Smooth muscle cell (in vitro differentiated cells): ENCODE results near the gene PRG2. TPM values are rescaled to one million over a fixed set of nuclear protein-coding genes. Genes with fewer than 3 reads are reported as not detected.

Experiments used
- DNase-seq: peaks from one replicate; lab custom pipeline; 2025; ENCODE audit not compliant: unreplicated experiment; lab: John Stamatoyannopoulos, UW
- H2AFZ ChIP-seq: fragments of 200-600 bp; sonication (generic); 2 replicates; pipeline ENCODE4 v1.6.0; 2016; ENCODE audit warnings: antibody characterized with exemption, low read depth, mild to moderate bottlenecking
- H3F3A ChIP-seq: fragments of 200-600 bp; sonication (generic); 2 replicates; pipeline ENCODE4 v1.6.0; 2017; ENCODE audit warnings: antibody characterized with exemption, low read depth
- H3K27ac ChIP-seq: fragments of 200-600 bp; sonication (generic); 2 replicates; pipeline ENCODE4 v1.5.1; 2016; ENCODE audit warnings: low read depth, mild to moderate bottlenecking
- H3K27me3 ChIP-seq: fragments of 200-600 bp; sonication (generic); 2 replicates; pipeline ENCODE4 v1.6.1; 2016; ENCODE audit warnings: low read depth, mild to moderate bottlenecking
- H3K36me3 ChIP-seq: fragments of 200-600 bp; sonication (generic); 2 replicates; pipeline ENCODE4 v1.5.1; 2016; ENCODE audit warnings: low read depth
- H3K4me1 ChIP-seq: fragments of 200-600 bp; sonication (generic); 2 replicates; pipeline ENCODE4 v1.5.1; 2016; ENCODE audit warnings: low read depth
- H3K4me2 ChIP-seq: fragments of 200-600 bp; sonication (generic); 2 replicates; pipeline ENCODE4 v1.6.0; 2016; ENCODE audit warnings: mild to moderate bottlenecking
- H3K4me3 ChIP-seq: fragments of 200-600 bp; sonication (generic); 2 replicates; pipeline ENCODE4 v1.5.1; 2016; ENCODE audit warnings: mild to moderate bottlenecking
- H3K79me2 ChIP-seq: fragments of 200-600 bp; sonication (generic); 2 replicates; pipeline ENCODE4 v1.6.0; 2016; ENCODE audit warnings: low read depth, mild to moderate bottlenecking
- H3K9ac ChIP-seq: fragments of 200-600 bp; sonication (generic); 2 replicates; pipeline ENCODE4 v1.6.0; 2016; ENCODE audit warnings: low read depth
- H3K9me3 ChIP-seq: fragments of 200-600 bp; sonication (generic); replicated peaks from 2 replicates; pipeline ENCODE4 v1.5.1; 2016; ENCODE audit warnings: low read depth
- H4K20me1 ChIP-seq: fragments of 200-600 bp; sonication (generic); 2 replicates; pipeline ENCODE4 v1.6.0; 2016; ENCODE audit warnings: low read depth
- WGBS: methylation state at CpG from one replicate; pipeline ENCODE4 v1.1.7; 2016; ENCODE audit warnings: low lambda C conversion rate; 5-methylcytosine and 5-hydroxymethylcytosine counted together
- polyA plus RNA-seq: library from polyadenylated mRNA; unstranded; fragments of >200 nt; fragmentation: Nextera tagmentation; extraction: Ambion mirVana; gene quantifications from 2 replicates; pipeline ENCODE4 v1.2.1, GENCODE V29; 2016
- total RNA-seq: library from RNA; depleted of rRNA; stranded (reverse); fragments of >200 nt; gene quantifications from 2 replicates; pipeline ENCODE4 v1.2.3, GENCODE V29; 2014
- TF ChIP-seq, protein P1 (sequence below): fragments of 200-600 bp; sonication (generic); IDR thresholded peaks from 2 replicates; pipeline ENCODE4 v1.5.1; 2017; ENCODE audit warnings: borderline replicate concordance, mild to moderate bottlenecking, antibody characterized with exemption; ENCODE audit not compliant: insufficient read depth, poor library complexity, severe bottlenecking

PRG2 gene
- total and polyA plus RNA-seq, 2 experiments from 2014 or later = not detected

DNA sequence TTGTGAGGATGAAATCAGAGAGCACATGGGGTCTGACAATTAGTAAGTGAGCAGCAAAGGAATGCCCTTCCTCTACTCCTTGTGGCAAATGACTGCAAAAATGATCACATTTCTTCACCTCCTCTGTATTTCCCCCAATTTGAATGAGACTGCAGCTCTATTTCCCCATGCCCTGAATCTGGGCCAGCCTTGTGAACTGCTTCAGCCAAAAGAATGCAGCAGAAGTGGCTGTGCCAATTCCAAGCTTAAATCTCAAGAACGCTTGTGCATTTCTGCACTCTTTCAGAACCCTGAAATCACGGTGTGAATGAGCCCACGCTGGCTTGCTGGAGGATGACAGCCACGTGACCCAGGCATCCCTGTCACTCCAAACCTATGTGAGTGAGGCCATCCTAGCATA, 26.6 kb upstream of the PRG2 start:
- Histone ChIP-seq H3K4me2 (no peak overlapping the region), H3K36me3 (no peaks in the 10 kb centered on the region), H3K9ac (no peak overlapping the region), H3K27ac (no peak overlapping the region), H3K79me2 (no peaks in the 10 kb centered on the region), H3K4me1 (no peaks in the 10 kb centered on the region), H3F3A (no peaks in the 10 kb centered on the region), H2AFZ (no peak overlapping the region), H4K20me1 (no peaks in the 10 kb centered on the region), H3K27me3 (no peaks in the 10 kb centered on the region), H3K9me3 (no peaks in the 10 kb centered on the region), H3K4me3 (no peak overlapping the region)
- DNase-seq = no peak
- TF ChIP-seq, protein P1, sequence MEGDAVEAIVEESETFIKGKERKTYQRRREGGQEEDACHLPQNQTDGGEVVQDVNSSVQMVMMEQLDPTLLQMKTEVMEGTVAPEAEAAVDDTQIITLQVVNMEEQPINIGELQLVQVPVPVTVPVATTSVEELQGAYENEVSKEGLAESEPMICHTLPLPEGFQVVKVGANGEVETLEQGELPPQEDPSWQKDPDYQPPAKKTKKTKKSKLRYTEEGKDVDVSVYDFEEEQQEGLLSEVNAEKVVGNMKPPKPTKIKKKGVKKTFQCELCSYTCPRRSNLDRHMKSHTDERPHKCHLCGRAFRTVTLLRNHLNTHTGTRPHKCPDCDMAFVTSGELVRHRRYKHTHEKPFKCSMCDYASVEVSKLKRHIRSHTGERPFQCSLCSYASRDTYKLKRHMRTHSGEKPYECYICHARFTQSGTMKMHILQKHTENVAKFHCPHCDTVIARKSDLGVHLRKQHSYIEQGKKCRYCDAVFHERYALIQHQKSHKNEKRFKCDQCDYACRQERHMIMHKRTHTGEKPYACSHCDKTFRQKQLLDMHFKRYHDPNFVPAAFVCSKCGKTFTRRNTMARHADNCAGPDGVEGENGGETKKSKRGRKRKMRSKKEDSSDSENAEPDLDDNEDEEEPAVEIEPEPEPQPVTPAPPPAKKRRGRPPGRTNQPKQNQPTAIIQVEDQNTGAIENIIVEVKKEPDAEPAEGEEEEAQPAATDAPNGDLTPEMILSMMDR = no peak
- 84% methylated on average over 4 of the region's 4 CpGs for WGBS

DNA sequence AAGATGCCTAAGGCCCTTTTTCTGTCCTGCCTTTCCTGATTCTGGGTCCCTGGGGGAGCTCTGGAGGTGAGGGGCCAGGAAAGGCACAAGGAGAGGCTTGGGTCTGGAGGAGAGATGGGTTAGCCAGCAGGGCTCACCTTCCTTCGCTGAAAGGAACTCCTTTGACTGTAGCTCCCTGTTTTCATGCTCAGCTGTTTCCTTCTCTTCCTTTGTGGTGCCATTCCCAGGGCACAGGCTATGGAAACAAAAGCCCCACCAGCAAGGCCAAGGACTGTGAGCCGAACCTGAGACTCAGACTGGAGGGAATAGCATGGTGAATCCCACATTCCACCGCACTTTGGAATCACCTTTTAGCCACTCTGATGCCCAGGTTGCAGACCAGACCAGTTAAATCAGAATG, 26.0 kb upstream of the PRG2 start:
- no peak overlapping the region for H3K4me2 ChIP-seq
- H3K36me3 ChIP-seq = no peaks in the 10 kb centered on the region
- no peak overlapping the region for H3K4me3 ChIP-seq
- no peaks in the 10 kb centered on the region for H4K20me1 ChIP-seq
- no peak overlapping the region for H3K9ac ChIP-seq
- TF ChIP-seq, protein P1 = no peak
- no peaks in the 10 kb centered on the region for H3K27me3 ChIP-seq
- H3F3A ChIP-seq = no peaks in the 10 kb centered on the region
- WGBS = 97% methylated on average over 3 of the region's 3 CpGs
- H3K9me3 ChIP-seq = no peaks in the 10 kb centered on the region
- no peak overlapping the region for H3K27ac ChIP-seq
- no peaks in the 10 kb centered on the region for H3K79me2 ChIP-seq
- no peaks in the 10 kb centered on the region for H3K4me1 ChIP-seq
- DNase-seq = no peak
- no peak overlapping the region for H2AFZ ChIP-seq

DNA sequence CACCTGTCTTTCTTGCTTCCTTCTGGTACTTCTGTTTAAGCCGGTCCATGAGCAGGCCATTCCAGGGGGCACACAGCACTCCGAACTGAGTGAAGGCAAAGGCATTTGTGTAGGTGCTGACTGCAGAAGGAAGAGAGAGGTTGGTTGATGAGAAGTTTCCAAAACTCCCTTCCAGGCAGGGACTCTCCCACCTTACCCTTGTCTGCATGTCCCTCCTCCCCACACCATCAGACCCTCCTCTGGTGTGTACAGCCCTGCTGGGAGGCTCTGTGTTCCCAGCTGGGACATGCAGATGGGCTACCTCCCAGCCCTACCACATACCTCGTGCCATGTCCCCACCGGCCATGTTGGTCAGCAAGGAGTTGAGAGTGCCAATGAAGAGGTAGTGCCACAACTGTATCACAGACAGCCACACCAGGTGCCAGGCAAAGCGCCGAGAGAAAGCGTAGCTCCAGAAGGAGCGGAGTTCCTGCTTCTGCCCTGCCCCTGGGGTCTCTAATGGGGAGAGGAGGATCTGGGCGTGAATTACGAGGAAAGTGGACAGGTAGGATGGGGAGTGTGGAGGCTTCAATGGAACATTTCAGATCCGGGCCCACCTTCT, 24.3 kb upstream of the PRG2 start:
- Histone ChIP-seq H3K4me3 (no peak overlapping the region), H3K36me3 (no peaks in the 10 kb centered on the region), H3K79me2 (no peaks in the 10 kb centered on the region), H3F3A (no peaks in the 10 kb centered on the region), H2AFZ (no peak overlapping the region), H3K4me2 (no peak overlapping the region), H3K27me3 (no peaks in the 10 kb centered on the region), H3K4me1 (no peaks in the 10 kb centered on the region), H3K9ac (no peak overlapping the region), H3K27ac (no peak overlapping the region), H4K20me1 (no peaks in the 10 kb centered on the region), H3K9me3 (no peaks in the 10 kb centered on the region)
- 94% methylated on average over 11 of the region's 11 CpGs for WGBS
- no peak for DNase-seq
- TF ChIP-seq, protein P1 = no peak

DNA sequence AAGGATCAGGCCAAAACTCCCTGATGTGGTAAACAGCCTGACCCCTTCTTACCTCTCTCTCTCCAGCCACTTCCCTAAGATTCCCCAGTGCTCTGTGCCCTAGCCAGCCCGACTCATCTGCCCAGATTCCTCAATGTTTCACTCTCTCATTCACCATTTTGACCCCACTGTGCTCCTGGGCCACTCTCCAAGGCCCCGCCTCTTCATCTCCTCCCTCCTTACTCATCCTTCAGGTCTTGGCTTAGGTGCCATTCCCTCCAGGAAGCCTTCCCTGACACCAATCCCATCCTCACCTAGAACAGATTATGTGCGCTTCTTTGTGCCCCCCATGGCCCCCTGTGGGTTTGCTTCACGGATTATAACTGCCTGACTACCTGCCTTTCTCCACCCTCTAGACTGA, 23.2 kb upstream of the PRG2 start:
- H3K4me1 ChIP-seq = no peaks in the 10 kb centered on the region
- 91% methylated on average over 4 of the region's 4 CpGs for WGBS
- H3K9me3 ChIP-seq = no peaks in the 10 kb centered on the region
- DNase-seq = no peak
- no peaks in the 10 kb centered on the region for H3K27me3 ChIP-seq
- no peaks in the 10 kb centered on the region for H3K79me2 ChIP-seq
- TF ChIP-seq, protein P1 = no peak
- no peak overlapping the region for H3K9ac ChIP-seq
- H4K20me1 ChIP-seq = no peaks in the 10 kb centered on the region
- no peaks in the 10 kb centered on the region for H3F3A ChIP-seq
- H3K4me3 ChIP-seq = no peak overlapping the region
- H2AFZ ChIP-seq = no peak overlapping the region
- no peak overlapping the region for H3K4me2 ChIP-seq
- H3K36me3 ChIP-seq = no peaks in the 10 kb centered on the region
- no peak overlapping the region for H3K27ac ChIP-seq
